Endothelial cell of umbilical vein (primary cell): ENCODE measurements around the gene GSE1. TPM values are rescaled to one million over a fixed set of nuclear protein-coding genes. Genes with fewer than 3 reads are reported as not detected.

Source experiments
- BruUV-seq: library from RNA; stranded (reverse); fragments of 400-500 nt; replicated peaks from 2 replicates; lab custom pipeline; 2021; lab: Mats Ljungman, UMichigan
- CTCF ChIA-PET: fragments of 300-600, 350-600 bp; sonication (Branson Sonifier 250); formaldehyde crosslinking; loops from one replicate; lab custom pipeline; 2021; ENCODE audit warnings: antibody characterized with exemption, inconsistent platforms; lab: Charles Lee
- POLR2A ChIA-PET: fragments of 300-600, 350-600 bp; sonication (Branson Sonifier 250); formaldehyde crosslinking; loops from one replicate; lab custom pipeline; 2021; ENCODE audit warnings: antibody characterized with exemption, inconsistent platforms; lab: Charles Lee
- DNase-seq: peaks from one replicate; pipeline ENCODE4 v3.0.0-alpha.2; 2011; ENCODE audit warnings: low read depth, low spot score
- FAIRE-seq: peaks from 2 replicates; lab custom pipeline; 2011; peaks lifted over from hg19 to GRCh38; lab: Jason Lieb, UNC
- H2AFZ ChIP-seq: 2 replicates; pipeline ENCODE4 v1.6.0; 2012; ENCODE audit warnings: low read depth, low read length, control low read depth, inconsistent platforms
- H3K27ac ChIP-seq: 2 replicates; pipeline ENCODE4 v1.5.1; 2011; ENCODE audit warnings: low read depth, mild to moderate bottlenecking, control low read depth, low read length, moderate library complexity; ENCODE audit not compliant: insufficient read depth
- H3K27me3 ChIP-seq, 2 experiments: 2 replicates each; pipeline versions ENCODE4 v1.6.0 to v1.6.1; 2011; ENCODE audit warnings: low read length in 2 of 2, mixed read lengths in 1 of 2; ENCODE audit not compliant: control insufficient read depth in 2 of 2, insufficient read depth in 2 of 2
- H3K36me3 ChIP-seq, 2 experiments: 2 replicates in 1 of 2; 3 replicates in 1 of 2; pipeline ENCODE4 v1.5.1; 2011; ENCODE audit warnings: low read length in 2 of 2, mild to moderate bottlenecking in 1 of 2, moderate library complexity in 1 of 2; ENCODE audit not compliant: control insufficient read depth in 2 of 2, insufficient read depth in 2 of 2; ENCODE audit errors: extremely low read depth in 1 of 2
- H3K4me1 ChIP-seq: 3 replicates; pipeline ENCODE4 v1.5.1; 2011; ENCODE audit warnings: mild to moderate bottlenecking, low read length; ENCODE audit not compliant: control insufficient read depth, insufficient read depth; ENCODE audit errors: extremely low read depth
- H3K4me2 ChIP-seq: 2 replicates; pipeline ENCODE4 v1.6.1; 2011; ENCODE audit warnings: low read length, control low read depth, mixed read lengths; ENCODE audit not compliant: insufficient read depth
- H3K4me3 ChIP-seq, 3 experiments: fragments of 200-600 bp in 1 of 3; sonication (generic), shearing (Covaris generic) in 1 of 3; replicated peaks in 1 of 3; 2 replicates each; pipeline ENCODE4 v1.5.1; 2011 to 2016; ENCODE audit warnings: control low read depth in 3 of 3, low read length in 3 of 3, mild to moderate bottlenecking in 2 of 3, inconsistent platforms in 1 of 3, low read depth in 1 of 3, moderate library complexity in 1 of 3; ENCODE audit not compliant: insufficient read depth in 1 of 3
- H3K79me2 ChIP-seq: 2 replicates; pipeline ENCODE4 v1.6.0; 2012; ENCODE audit warnings: low read length, inconsistent platforms; ENCODE audit not compliant: control insufficient read depth, insufficient read depth
- H3K9ac ChIP-seq: replicated peaks from 2 replicates; pipeline ENCODE3; 2011; ENCODE audit warnings: low read length, control low read depth; ENCODE audit not compliant: insufficient read depth; ENCODE audit errors: extremely low read depth
- H3K9me1 ChIP-seq: replicated peaks from 3 replicates; pipeline ENCODE4 v1.6.0; 2011; ENCODE audit warnings: mild to moderate bottlenecking, low read length; ENCODE audit not compliant: control insufficient read depth, insufficient read depth; ENCODE audit errors: extremely low read depth
- H3K9me3 ChIP-seq: replicated peaks from 2 replicates; pipeline ENCODE4 v1.5.1; 2012; ENCODE audit warnings: low read length, inconsistent platforms; ENCODE audit not compliant: control insufficient read depth, insufficient read depth
- H4K20me1 ChIP-seq: replicated peaks from 2 replicates; pipeline ENCODE3; 2011; ENCODE audit warnings: mild to moderate bottlenecking, low read length; ENCODE audit not compliant: control insufficient read depth, insufficient read depth; ENCODE audit errors: extremely low read depth
- EZH2 ChIP-seq: IDR thresholded peaks from 2 replicates; pipeline ENCODE4 v1.6.1; 2012; ENCODE audit warnings: borderline replicate concordance, low read depth, mild to moderate bottlenecking, moderate library complexity, low read length, inconsistent platforms; ENCODE audit not compliant: severe bottlenecking
- FOS ChIP-seq: IDR thresholded peaks from 2 replicates; pipeline ENCODE4 v1.6.1; 2011; ENCODE audit warnings: mild to moderate bottlenecking, low read length, moderate library complexity, borderline replicate concordance; ENCODE audit not compliant: insufficient read depth
- GATA2 ChIP-seq: IDR thresholded peaks from 2 replicates; pipeline ENCODE4 v1.7.0; 2011; ENCODE audit warnings: low read depth, mild to moderate bottlenecking, moderate library complexity, mixed read lengths, low read length; ENCODE audit not compliant: insufficient read length, insufficient read depth
- JUN ChIP-seq: IDR thresholded peaks from 2 replicates; pipeline ENCODE4 v1.6.1; 2011; ENCODE audit warnings: borderline replicate concordance, low read depth; ENCODE audit not compliant: insufficient read length, insufficient read depth
- MAX ChIP-seq: IDR thresholded peaks from 2 replicates; pipeline ENCODE4 v1.6.1; 2011; ENCODE audit not compliant: insufficient read depth, insufficient read length
- MYC ChIP-seq: IDR thresholded peaks from one replicate; pipeline ENCODE4 v1.6.1; 2011; ENCODE audit warnings: mild to moderate bottlenecking, low read depth, low read length
- POLR2A ChIP-seq: IDR thresholded peaks from 2 replicates; pipeline ENCODE4 v1.6.1; 2012; ENCODE audit warnings: low read depth, mild to moderate bottlenecking, control low read depth, low read length
- POLR2AphosphoS5 ChIP-seq: IDR thresholded peaks from 2 replicates; pipeline ENCODE4 v1.6.1; 2012; ENCODE audit warnings: low read depth, mild to moderate bottlenecking, control low read depth, low read length, moderate library complexity; ENCODE audit not compliant: insufficient read depth
- dilution Hi-C: fragments of 300-500 bp; cut with MboI; formaldehyde crosslinking; loops from one replicate; pipeline ENCODE4 v1.15.0; 2019; ENCODE audit warnings: low sequenced_read_pairs; ENCODE audit not compliant: extremely low pct_ligation_motif_present
- intact Hi-C: fragments of 100-400 bp; cut with micrococcal nuclease; formaldehyde crosslinking; loops from one replicate; pipeline ENCODE4 v1.10.0; 2022
- polyA plus RNA-seq, 4 experiments: library from polyadenylated mRNA; depleted of rRNA in 3 of 4; stranded (reverse) in 3 of 4; unstranded in 1 of 4; fragments of >200 nt; gene quantifications; 2 replicates each; pipeline versions ENCODE4 v1.2.1 to v1.2.3, GENCODE V29; 2011 to 2012; ENCODE audit warnings: missing spikeins in 1 of 4
- total RNA-seq: library from RNA; stranded (reverse); gene quantifications from 2 replicates; pipeline ENCODE4 v1.2.3, GENCODE V29; 2021
- TF ChIP-seq, protein P1 (sequence below), 2 donors: IDR thresholded peaks; 1 replicate in 1 of 2; 2 replicates in 1 of 2; pipeline ENCODE4 v1.5.1; 2011; ENCODE audit warnings: low read length in 2 of 2, mild to moderate bottlenecking in 2 of 2, moderate library complexity in 2 of 2, control low read depth in 1 of 2, inconsistent platforms in 1 of 2, low read depth in 1 of 2; ENCODE audit not compliant: insufficient read depth in 1 of 2; ENCODE audit errors: extremely low read depth in 1 of 2

Gene GSE1
- total and polyA plus RNA-seq, 2 donors (not counting 3 experiments of a cell fraction or from before 2014, with no cell fraction given), result 4.2 to 18.3 TPM

DNA sequence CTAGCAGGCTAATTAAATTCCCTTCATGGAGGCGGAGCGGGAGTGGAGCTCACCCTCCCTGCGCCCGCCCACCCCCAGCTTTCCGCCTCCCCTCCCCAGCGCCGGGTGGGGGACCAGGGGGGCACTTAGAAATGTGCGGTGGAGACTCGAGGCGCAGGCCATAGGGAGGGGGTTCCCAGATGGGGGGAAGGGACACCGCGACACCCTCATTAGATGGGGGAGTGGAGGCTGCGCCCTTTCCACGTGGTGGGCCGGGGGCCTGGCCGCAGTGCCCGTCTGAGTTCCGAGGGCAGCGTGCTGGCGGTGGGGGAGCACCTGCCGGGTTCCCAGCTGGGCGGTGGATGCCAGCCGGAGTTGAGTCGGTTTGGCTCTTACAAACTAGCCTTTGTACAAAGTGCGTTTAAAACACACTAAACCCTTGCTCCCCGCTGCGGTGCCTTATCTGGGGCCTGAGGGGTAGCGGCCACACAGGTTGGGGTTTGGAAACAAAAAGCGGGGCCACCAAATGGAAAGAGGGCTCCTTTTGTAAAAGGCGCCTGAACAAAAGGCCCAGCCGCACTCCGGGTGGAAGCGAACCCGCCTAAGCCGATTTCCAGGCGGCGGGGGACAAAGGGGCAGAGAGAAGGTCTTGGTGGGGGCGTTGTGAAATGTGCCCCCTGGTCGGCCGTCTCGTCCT is 1.4 kb downstream of the GSE1 start:
- no peak overlapping the region for H3K4me3 ChIP-seq
- BruUV-seq, result no TSS peak

More for the DNA sequence above, 1.4 kb downstream of the GSE1 start:
- Histone ChIP-seq H3K9me3 (no peaks in the 10 kb centered on the region), H3K79me2 (no peaks in the 10 kb centered on the region), H3K4me1 (peaks cover 12% of the 10 kb centered on the region), H3K27ac (no peak overlapping the region), H3K9ac (no peak overlapping the region), H2AFZ (no peak overlapping the region), H3K4me2 (no peak overlapping the region), H3K9me1 (no peaks in the 10 kb centered on the region), H4K20me1 (no peaks in the 10 kb centered on the region), H3K27me3 (no peaks in the 10 kb centered on the region), H3K36me3 (no peaks in the 10 kb centered on the region)
- TF ChIP-seq JUN (no peak), POLR2A (no peak), EZH2 (no peak), GATA2 (no peak), FOS (no peak), MAX (no peak), POLR2AphosphoS5 (no peak), MYC (no peak)
- TF ChIP-seq, protein P1, sequence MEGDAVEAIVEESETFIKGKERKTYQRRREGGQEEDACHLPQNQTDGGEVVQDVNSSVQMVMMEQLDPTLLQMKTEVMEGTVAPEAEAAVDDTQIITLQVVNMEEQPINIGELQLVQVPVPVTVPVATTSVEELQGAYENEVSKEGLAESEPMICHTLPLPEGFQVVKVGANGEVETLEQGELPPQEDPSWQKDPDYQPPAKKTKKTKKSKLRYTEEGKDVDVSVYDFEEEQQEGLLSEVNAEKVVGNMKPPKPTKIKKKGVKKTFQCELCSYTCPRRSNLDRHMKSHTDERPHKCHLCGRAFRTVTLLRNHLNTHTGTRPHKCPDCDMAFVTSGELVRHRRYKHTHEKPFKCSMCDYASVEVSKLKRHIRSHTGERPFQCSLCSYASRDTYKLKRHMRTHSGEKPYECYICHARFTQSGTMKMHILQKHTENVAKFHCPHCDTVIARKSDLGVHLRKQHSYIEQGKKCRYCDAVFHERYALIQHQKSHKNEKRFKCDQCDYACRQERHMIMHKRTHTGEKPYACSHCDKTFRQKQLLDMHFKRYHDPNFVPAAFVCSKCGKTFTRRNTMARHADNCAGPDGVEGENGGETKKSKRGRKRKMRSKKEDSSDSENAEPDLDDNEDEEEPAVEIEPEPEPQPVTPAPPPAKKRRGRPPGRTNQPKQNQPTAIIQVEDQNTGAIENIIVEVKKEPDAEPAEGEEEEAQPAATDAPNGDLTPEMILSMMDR (IDR thresholded peaks at IDR 0.05; ENCODE audit: extremely low read depth in 1 of 2, insufficient read depth in 1 of 2, low read depth in 1 of 2, low read length in 2 of 2), result no peak
- dilution Hi-C loops, result no loop called here
- POLR2A ChIA-PET, result no interaction called here
- DNase-seq (no peak), FAIRE-seq (no peak)
- intact Hi-C loops, result loop anchor here (2.0 to 10.0 kb wide), 2 partner anchors 310 to 340 kb away; no protein-coding TSS in a partner anchor
- CTCF ChIA-PET, result interaction anchor here (2.5 to 3.0 kb wide), 2 partner anchors 195 to 340 kb away, joined by 35 to 37 read pairs; no protein-coding TSS in a partner anchor
